Measurements from ENCODE around the gene GREB1.

GREB1 gene

GRCh38 chr2:11616851-11617415 lies 83.1 kb downstream of the GREB1 start:
- in situ Hi-C loops (cut with HindIII; ENCODE audit: low pct_ligation_motif_present, low pct_unique_long_range_greater_than_20kb, low sequenced_read_pairs) = no loop called here
- DNase-seq = no peak

- in situ Hi-C loops (cut with HindIII; ENCODE audit: low pct_ligation_motif_present, low pct_unique_long_range_greater_than_20kb, low sequenced_read_pairs) = no loop called here
These were observed 83.7 kb downstream of the GREB1 start for GRCh38 chr2:11617527-11617926.

GRCh38 chr2:11617984-11618707 lies 84.3 kb downstream of the GREB1 start:
- in situ Hi-C loops (cut with HindIII; ENCODE audit: low pct_ligation_motif_present, low pct_unique_long_range_greater_than_20kb, low sequenced_read_pairs) = no loop called here
- no peak for DNase-seq

More at GRCh38 chr2:11617527-11617926, 83.7 kb downstream of the GREB1 start:
- DNase-seq = no peak

GRCh38 chr2:11618708-11619062 lies 84.8 kb downstream of the GREB1 start:
- in situ Hi-C loops (cut with HindIII; ENCODE audit: low pct_ligation_motif_present, low pct_unique_long_range_greater_than_20kb, low sequenced_read_pairs) = no loop called here
- DNase-seq = no peak

GRCh38 chr2:11621410-11621809 lies 87.6 kb downstream of the GREB1 start:
- no peak for DNase-seq
- in situ Hi-C loops (cut with HindIII; ENCODE audit: low pct_ligation_motif_present, low pct_unique_long_range_greater_than_20kb, low sequenced_read_pairs) = no loop called here

- DNase-seq = no peak
These were observed 88.8 kb downstream of the GREB1 start for GRCh38 chr2:11622611-11623010.

GRCh38 chr2:11624893-11625292 lies 91.0 kb downstream of the GREB1 start:
- no peak for DNase-seq
- in situ Hi-C loops (cut with HindIII; ENCODE audit: low pct_ligation_motif_present, low pct_unique_long_range_greater_than_20kb, low sequenced_read_pairs) = no loop called here

More at GRCh38 chr2:11622611-11623010, 88.8 kb downstream of the GREB1 start:
- in situ Hi-C loops (cut with HindIII; ENCODE audit: low pct_ligation_motif_present, low pct_unique_long_range_greater_than_20kb, low sequenced_read_pairs) = no loop called here

GRCh38 chr2:11625671-11626070 lies 91.8 kb downstream of the GREB1 start:
- in situ Hi-C loops (cut with HindIII; ENCODE audit: low pct_ligation_motif_present, low pct_unique_long_range_greater_than_20kb, low sequenced_read_pairs) = no loop called here
- no peak for DNase-seq

GRCh38 chr2:11628675-11629074 lies 94.8 kb downstream of the GREB1 start:
- DNase-seq = no peak
- in situ Hi-C loops (cut with HindIII; ENCODE audit: low pct_ligation_motif_present, low pct_unique_long_range_greater_than_20kb, low sequenced_read_pairs) = no loop called here

GRCh38 chr2:11629215-11629614 lies 95.4 kb downstream of the GREB1 start:
- in situ Hi-C loops (cut with HindIII; ENCODE audit: low pct_ligation_motif_present, low pct_unique_long_range_greater_than_20kb, low sequenced_read_pairs) = no loop called here
- no peak for DNase-seq

GRCh38 chr2:11629851-11630250 lies 96.0 kb downstream of the GREB1 start:
- in situ Hi-C loops (cut with HindIII; ENCODE audit: low pct_ligation_motif_present, low pct_unique_long_range_greater_than_20kb, low sequenced_read_pairs) = no loop called here
- no peak for DNase-seq

GRCh38 chr2:11630855-11631254 lies 97.0 kb downstream of the GREB1 start:
- in situ Hi-C loops (cut with HindIII; ENCODE audit: low pct_ligation_motif_present, low pct_unique_long_range_greater_than_20kb, low sequenced_read_pairs) = no loop called here
- DNase-seq = no peak

- in situ Hi-C loops (cut with HindIII; ENCODE audit: low pct_ligation_motif_present, low pct_unique_long_range_greater_than_20kb, low sequenced_read_pairs) = no loop called here
- DNase-seq = no peak
These were observed 97.6 kb downstream of the GREB1 start for GRCh38 chr2:11631462-11631861.

GRCh38 chr2:11633923-11634478 lies 100.2 kb downstream of the GREB1 start:
- in situ Hi-C loops (cut with HindIII; ENCODE audit: low pct_ligation_motif_present, low pct_unique_long_range_greater_than_20kb, low sequenced_read_pairs) = no loop called here
- DNase-seq = no peak

GRCh38 chr2:11634584-11634983 lies 100.7 kb downstream of the GREB1 start:
- no peak for DNase-seq
- in situ Hi-C loops (cut with HindIII; ENCODE audit: low pct_ligation_motif_present, low pct_unique_long_range_greater_than_20kb, low sequenced_read_pairs) = no loop called here

- DNase-seq = no peak
- in situ Hi-C loops (cut with HindIII; ENCODE audit: low pct_ligation_motif_present, low pct_unique_long_range_greater_than_20kb, low sequenced_read_pairs) = no loop called here
These were observed 101.3 kb downstream of the GREB1 start for GRCh38 chr2:11635141-11635540.

- in situ Hi-C loops (cut with HindIII; ENCODE audit: low pct_ligation_motif_present, low pct_unique_long_range_greater_than_20kb, low sequenced_read_pairs) = no loop called here
- DNase-seq = no peak
These were observed 102.9 kb downstream of the GREB1 start for GRCh38 chr2:11636593-11637295.

- in situ Hi-C loops (cut with HindIII; ENCODE audit: low pct_ligation_motif_present, low pct_unique_long_range_greater_than_20kb, low sequenced_read_pairs) = no loop called here
- no peak for DNase-seq
These were observed 103.7 kb downstream of the GREB1 start for GRCh38 chr2:11637546-11637945.

- no peak for DNase-seq
- in situ Hi-C loops (cut with HindIII; ENCODE audit: low pct_ligation_motif_present, low pct_unique_long_range_greater_than_20kb, low sequenced_read_pairs) = no loop called here
These were observed 105.7 kb downstream of the GREB1 start for GRCh38 chr2:11639503-11639902.

GRCh38 chr2:11640132-11640531 lies 106.3 kb downstream of the GREB1 start:
- no peak for DNase-seq
- in situ Hi-C loops (cut with HindIII; ENCODE audit: low pct_ligation_motif_present, low pct_unique_long_range_greater_than_20kb, low sequenced_read_pairs) = no loop called here
